H1 (cell line): ENCODE measurements around the gene TSEN54. TPM values are rescaled to one million over a fixed set of nuclear protein-coding genes. Genes with fewer than 3 reads are reported as not detected.

ENCODE experiments used
- CTCF ChIA-PET: fragments of 300-600 bp; sonication (Branson Sonifier 250); formaldehyde crosslinking; loops from one replicate; lab custom pipeline; 2021; ENCODE audit not compliant: partially characterized antibody; lab: Charles Lee
- POLR2A ChIA-PET: fragments of 300-600 bp; sonication (Branson Sonifier 250); formaldehyde crosslinking; loops from one replicate; lab custom pipeline; 2021; ENCODE audit warnings: inconsistent platforms; ENCODE audit not compliant: partially characterized antibody; lab: Charles Lee
- DNase-seq, 2 experiments: peaks; one replicate each; pipeline versions ENCODE4 v3.0.0 to v3.0.0-alpha.2; 2010 to 2022; ENCODE audit warnings: low spot score in 2 of 2, low read depth in 1 of 2, mixed read lengths in 1 of 2
- FAIRE-seq: peaks from 2 replicates; lab custom pipeline; 2011; peaks lifted over from hg19 to GRCh38; lab: Jason Lieb, UNC
- H2AFZ ChIP-seq: 2 replicates; pipeline ENCODE4 v1.8.1; 2012; ENCODE audit warnings: low read length, inconsistent platforms
- H2AK5ac ChIP-seq: 2 replicates; pipeline ENCODE4 v1.6.1; 2013; ENCODE audit warnings: low read depth, low read length
- H2BK120ac ChIP-seq: replicated peaks from 2 replicates; pipeline ENCODE3; 2013; ENCODE audit warnings: low read depth, low read length, inconsistent platforms
- H2BK12ac ChIP-seq: 2 replicates; pipeline ENCODE4 v1.6.1; 2013; ENCODE audit warnings: low read depth, low read length
- H2BK15ac ChIP-seq: 2 replicates; pipeline ENCODE4 v1.6.1; 2013; ENCODE audit warnings: low read length
- H2BK20ac ChIP-seq: 2 replicates; pipeline ENCODE4 v1.6.1; 2013; ENCODE audit warnings: low read length
- H2BK5ac ChIP-seq: 2 replicates; pipeline ENCODE4 v1.6.1; 2013; ENCODE audit warnings: low read depth, low read length
- H3K14ac ChIP-seq: 2 replicates; pipeline ENCODE4 v1.6.1; 2013; ENCODE audit warnings: inconsistent platforms; ENCODE audit not compliant: insufficient read length
- H3K18ac ChIP-seq: 2 replicates; pipeline ENCODE4 v1.6.1; 2013; ENCODE audit warnings: low read length; ENCODE audit errors: extremely low read depth
- H3K23ac ChIP-seq: 2 replicates; pipeline ENCODE4 v1.6.1; 2013; ENCODE audit warnings: inconsistent platforms; ENCODE audit not compliant: insufficient read length
- H3K23me2 ChIP-seq: 2 replicates; pipeline ENCODE4 v1.6.1; 2013; ENCODE audit warnings: low read depth, low read length
- H3K27ac ChIP-seq: 2 replicates; pipeline ENCODE4 v1.6.1; 2011; ENCODE audit warnings: low read depth, low read length, inconsistent platforms
- H3K27me3 ChIP-seq, 4 experiments: replicated peaks in 1 of 4; 1 replicate in 1 of 4; 2 replicates in 3 of 4; pipeline versions ENCODE4 v1.6.1 to v1.8.1; 2011 to 2013; ENCODE audit warnings: low read length in 3 of 4, mild to moderate bottlenecking in 3 of 4, inconsistent platforms in 2 of 4, mixed read lengths in 2 of 4, moderate library complexity in 1 of 4; ENCODE audit not compliant: control insufficient read depth in 3 of 4, insufficient read depth in 3 of 4; ENCODE audit errors: extremely low read depth in 1 of 4
- H3K36me3 ChIP-seq, 4 experiments: 2 replicates each; pipeline versions ENCODE4 v1.6.1 to v1.8.1; 2011 to 2013; ENCODE audit warnings: mild to moderate bottlenecking in 4 of 4, low read length in 3 of 4, moderate library complexity in 2 of 4, control low read depth in 1 of 4, inconsistent platforms in 1 of 4; ENCODE audit not compliant: insufficient read depth in 4 of 4, control insufficient read depth in 2 of 4
- H3K4ac ChIP-seq: replicated peaks from 2 replicates; pipeline ENCODE3; 2013; ENCODE audit warnings: low read length, low read depth, mixed read lengths, inconsistent platforms; ENCODE audit not compliant: insufficient read length
- H3K4me1 ChIP-seq, 4 experiments: replicated peaks in 1 of 4; 1 replicate in 1 of 4; 2 replicates in 3 of 4; pipeline versions ENCODE4 v1.6.1 to v1.8.1; 2011 to 2013; ENCODE audit warnings: low read length in 3 of 4, inconsistent platforms in 2 of 4, mixed read lengths in 1 of 4; ENCODE audit not compliant: insufficient read depth in 4 of 4, control insufficient read depth in 3 of 4
- H3K4me2 ChIP-seq, 2 experiments: 2 replicates each; pipeline versions ENCODE4 v1.6.1 to v1.8.1; 2011 to 2013; ENCODE audit warnings: low read depth in 2 of 2, low read length in 2 of 2, control low read depth in 1 of 2, inconsistent platforms in 1 of 2, mild to moderate bottlenecking in 1 of 2; ENCODE audit not compliant: insufficient read depth in 1 of 2
- H3K4me3 ChIP-seq, 4 experiments: fragments of 200-600, 300-600 bp in 1 of 4; sonication (generic), shearing (Covaris generic), sonication (Bioruptor Twin) in 1 of 4; 2 replicates each; pipeline versions ENCODE4 v1.5.1 to v1.8.1; 2011 to 2016; ENCODE audit warnings: low read length in 4 of 4, low read depth in 3 of 4, control low read depth in 2 of 4, inconsistent platforms in 2 of 4, mild to moderate bottlenecking in 2 of 4, mixed read lengths in 1 of 4, moderate library complexity in 1 of 4; ENCODE audit not compliant: insufficient read depth in 2 of 4; ENCODE audit errors: extremely low read depth in 1 of 4
- H3K56ac ChIP-seq: replicated peaks from 2 replicates; pipeline ENCODE3; 2013; ENCODE audit warnings: low read depth, mild to moderate bottlenecking, mixed read lengths, low read length, inconsistent platforms; ENCODE audit not compliant: insufficient read length
- H3K79me1 ChIP-seq: 2 replicates; pipeline ENCODE4 v1.6.1; 2013; ENCODE audit warnings: low read depth, low read length, control low read depth
- H3K79me2 ChIP-seq, 2 experiments: 2 replicates each; pipeline versions ENCODE4 v1.6.1 to v1.8.1; 2012 to 2013; ENCODE audit warnings: low read length in 2 of 2, mild to moderate bottlenecking in 2 of 2, inconsistent platforms in 1 of 2; ENCODE audit not compliant: insufficient read depth in 2 of 2, control insufficient read depth in 1 of 2
- H3K9ac ChIP-seq, 4 experiments: replicated peaks in 1 of 4; 1 replicate in 1 of 4; 2 replicates in 3 of 4; pipeline versions ENCODE4 v1.6.1 to v1.8.1; 2011 to 2013; ENCODE audit warnings: low read depth in 3 of 4, low read length in 3 of 4, control low read depth in 2 of 4, mild to moderate bottlenecking in 2 of 4, moderate library complexity in 2 of 4, inconsistent platforms in 1 of 4; ENCODE audit errors: extremely low read depth in 1 of 4
- H3K9me3 ChIP-seq, 2 experiments: 2 replicates each; pipeline versions ENCODE4 v1.6.1 to v1.8.1; 2012 to 2013; ENCODE audit warnings: mild to moderate bottlenecking in 2 of 2, moderate library complexity in 2 of 2, control low read depth in 1 of 2, inconsistent platforms in 1 of 2, low read depth in 1 of 2, low read length in 1 of 2, mixed read lengths in 1 of 2; ENCODE audit not compliant: insufficient read depth in 2 of 2
- H4K20me1 ChIP-seq, 2 experiments: replicated peaks in 1 of 2; 2 replicates each; pipeline versions ENCODE3 to v1.8.1; 2011 to 2013; ENCODE audit warnings: inconsistent platforms in 2 of 2, low read length in 2 of 2, mild to moderate bottlenecking in 1 of 2; ENCODE audit not compliant: insufficient read depth in 2 of 2, control insufficient read depth in 1 of 2
- H4K5ac ChIP-seq: 2 replicates; pipeline ENCODE4 v1.6.1; 2013; ENCODE audit warnings: low read length, low read depth, mixed read lengths, inconsistent platforms; ENCODE audit not compliant: insufficient read length
- H4K8ac ChIP-seq: 2 replicates; pipeline ENCODE4 v1.8.0; 2013; ENCODE audit warnings: mild to moderate bottlenecking, moderate library complexity, low read length, inconsistent platforms; ENCODE audit not compliant: insufficient read depth; ENCODE audit errors: extremely low read depth
- H4K91ac ChIP-seq: replicated peaks from 2 replicates; pipeline ENCODE3; 2013; ENCODE audit warnings: low read length, mixed read lengths, inconsistent platforms; ENCODE audit not compliant: insufficient read length
- BACH1 ChIP-seq: IDR thresholded peaks from 2 replicates; pipeline ENCODE4 v1.6.1; 2012; ENCODE audit warnings: low read length, improper control_type of control experiment
- CREB1 ChIP-seq: IDR thresholded peaks from 2 replicates; pipeline ENCODE4 v1.6.1; 2012; ENCODE audit warnings: inconsistent platforms
- CTBP2 ChIP-seq: IDR thresholded peaks from 2 replicates; pipeline ENCODE4 v1.7.0; 2011; ENCODE audit warnings: borderline replicate concordance, mild to moderate bottlenecking, moderate library complexity, mixed read lengths, low read length; ENCODE audit not compliant: insufficient read depth, insufficient read length
- HDAC2 ChIP-seq, 2 experiments: fragments of 300-600 bp in 1 of 2; sonication (generic) in 1 of 2; IDR thresholded peaks; 2 replicates each; pipeline ENCODE4 v1.6.1; 2011 to 2012; ENCODE audit warnings: low read depth in 2 of 2, low read length in 2 of 2, mild to moderate bottlenecking in 2 of 2, moderate library complexity in 2 of 2, borderline replicate concordance in 1 of 2, inconsistent platforms in 1 of 2
- KDM4A ChIP-seq: IDR thresholded peaks from one replicate; pipeline ENCODE4 v1.7.1; 2012; ENCODE audit warnings: low read depth, mild to moderate bottlenecking, moderate library complexity, low read length, inconsistent platforms; ENCODE audit not compliant: severe bottlenecking
- KDM5A ChIP-seq: fragments of 200-600 bp; IDR thresholded peaks from 2 replicates; pipeline ENCODE4 v1.7.1; 2012; ENCODE audit warnings: mild to moderate bottlenecking, low read length, inconsistent platforms, mixed read lengths
- MAFK ChIP-seq: IDR thresholded peaks from 2 replicates; pipeline ENCODE4 v1.6.1; 2012; ENCODE audit warnings: low read depth, mild to moderate bottlenecking, improper control_type of control experiment, low read length
- MAX ChIP-seq: IDR thresholded peaks from 2 replicates; pipeline ENCODE4 v1.6.1; 2012; ENCODE audit warnings: inconsistent platforms
- SIRT6 ChIP-seq: IDR thresholded peaks from one replicate; pipeline ENCODE4 v1.7.1; 2012; ENCODE audit warnings: low read length, inconsistent platforms
- SIX5 ChIP-seq: IDR thresholded peaks from 2 replicates; pipeline ENCODE4 v1.6.1; 2011; ENCODE audit warnings: mild to moderate bottlenecking, low read depth, low read length
- SP1 ChIP-seq: IDR thresholded peaks from 2 replicates; pipeline ENCODE4 v1.6.1; 2011; ENCODE audit warnings: low read depth, low read length
- SP2 ChIP-seq: IDR thresholded peaks from 2 replicates; pipeline ENCODE4 v1.6.1; 2012; ENCODE audit warnings: mild to moderate bottlenecking, low read length, inconsistent platforms
- TAF1 ChIP-seq: IDR thresholded peaks from 2 replicates; pipeline ENCODE4 v1.6.1; 2011; ENCODE audit warnings: mild to moderate bottlenecking, low read depth, low read length
- TAF7 ChIP-seq: optimal IDR thresholded peaks from 2 replicates; pipeline ENCODE3; 2011; ENCODE audit warnings: low read depth, mild to moderate bottlenecking, inconsistent platforms, low read length, moderate library complexity, borderline replicate concordance
- TEAD4 ChIP-seq: IDR thresholded peaks from 2 replicates; pipeline ENCODE4 v1.6.1; 2012; ENCODE audit warnings: low read depth, low read length, inconsistent platforms, mixed read lengths
- WGBS, 2 experiments: shearing (Covaris generic) in 1 of 2; methylation state at CpG; one replicate each; pipeline versions ENCODE4 v1.1.6 to v1.1.7; 2013 to 2015; ENCODE audit warnings: low lambda C conversion rate in 2 of 2, mixed read lengths in 2 of 2, inconsistent platforms in 1 of 2, low coverage in 1 of 2, missing lambda C conversion rate in 1 of 2; ENCODE audit not compliant: insufficient replicate concordance in 2 of 2, insufficient coverage in 1 of 2, insufficient read length in 1 of 2; ENCODE audit errors: extremely low coverage in 1 of 2, missing lambda C conversion rate in 1 of 2; 5-methylcytosine and 5-hydroxymethylcytosine counted together
- polyA plus RNA-seq, 7 experiments: library from polyadenylated mRNA; depleted of rRNA in 3 of 7; stranded (reverse) in 5 of 7; unstranded in 2 of 7; fragments of >200 nt in 5 of 7; fragments of 200-250 nt in 2 of 7; gene quantifications; 1 replicate in 5 of 7; 2 replicates in 1 of 7; 4 replicates in 1 of 7; pipeline versions ENCODE4 v1.2.1 to v1.2.3, GENCODE V29; 2011 to 2013; ENCODE audit warnings: missing spikeins in 2 of 7, mixed read lengths in 2 of 7
- total RNA-seq: library from RNA; stranded (reverse); fragmentation: NEBNext Ultra II Directional; extraction: Animal tissue kit (Norgen Biotek cat#: 25700); gene quantifications from 2 replicates; pipeline ENCODE4 v1.2.1, GENCODE V29; 2021

The TSEN54 gene
- total and polyA plus RNA-seq, 2 of the 8 experiments (the other 6 are each of a cell fraction or from before 2014, with no cell fraction given): 43.6 to 60.3 TPM

GRCh38 chr17:75513641-75514000 lies 2.7 kb upstream of the TSEN54 start:
- H3K27ac ChIP-seq: no peak overlapping the region
- H4K91ac ChIP-seq: no peak overlapping the region
- peaks cover 0 to 16% of the 10 kb centered on the region in 2 experiments; a peak in 1 of 4 replicates for H3K79me2 ChIP-seq
- H3K4me2 ChIP-seq: peak overlapping the region; percentile 86 to 95; a peak in 1 of 4 replicates
- no peak overlapping the region for H2AFZ ChIP-seq
- no peak overlapping the region for H3K4ac ChIP-seq
- no peak overlapping the region for H2AK5ac ChIP-seq
- no peak overlapping the region for H3K4me3 ChIP-seq
- no peak overlapping the region for H3K9ac ChIP-seq
- no peak overlapping the region for H2BK15ac ChIP-seq
- H3K18ac ChIP-seq: no peak overlapping the region
- peaks cover 18% of the 10 kb centered on the region for H3K23me2 ChIP-seq
- H3K23ac ChIP-seq: no peak overlapping the region
- H2BK20ac ChIP-seq: no peak overlapping the region
- H2BK5ac ChIP-seq: no peak overlapping the region
- no peak overlapping the region for H2BK12ac ChIP-seq
- peaks cover 2 to 39% of the 10 kb centered on the region in 2 experiments for H4K20me1 ChIP-seq
- no peak overlapping the region for H3K56ac ChIP-seq
- no peak overlapping the region for H4K8ac ChIP-seq
- H4K5ac ChIP-seq: no peak overlapping the region
- WGBS, 2 experiments: 92% methylated on average over 17 of the region's 17 CpGs; no CpG with 5 or more reads in 1 of the 2 experiments
- ChIA-PET CTCF (interaction anchor here (0.6 to 3.9 kb wide), 5 partner anchors 10 to 390 kb away, joined by 3 to 31 read pairs (median 5); no protein-coding TSS in a partner anchor), POLR2A (interaction anchor here (2.0 to 4.5 kb wide), 2 partner anchors 9 to 13 kb away, joined by 7 to 35 read pairs; no protein-coding TSS in a partner anchor)
- H2BK120ac ChIP-seq: no peak overlapping the region
- H3K27me3 ChIP-seq: no peaks in the 10 kb centered on the region
- no peak for DNase-seq
- H3K4me1 ChIP-seq: peaks cover 0 to 14% (median 8%) of the 10 kb centered on the region in 4 experiments; a peak in 6 of 7 replicates
- no peak overlapping the region for H3K14ac ChIP-seq
- H3K36me3 ChIP-seq: peaks cover 0 to 2% (median 0%) of the 10 kb centered on the region in 4 experiments; a peak in 2 of 8 replicates
- H3K9me3 ChIP-seq: no peaks in the 10 kb centered on the region
- FAIRE-seq: no peak
- H3K79me1 ChIP-seq: peaks cover 3% of the 10 kb centered on the region
- TF ChIP-seq TEAD4: no peak
- TF ChIP-seq MAFK: no peak
- TF ChIP-seq SIRT6: no peak
- no peak for TF ChIP-seq CTBP2
- TF ChIP-seq BACH1: no peak
- TF ChIP-seq MAX: no peak
- TF ChIP-seq KDM5A: no peak
- no peak for TF ChIP-seq TAF7
- TF ChIP-seq SP1: no peak
- TF ChIP-seq CREB1: no peak
- no peak for TF ChIP-seq HDAC2 (IDR thresholded peaks at IDR 0.05; ENCODE audit: borderline replicate concordance in 1 of 2, low read depth in 2 of 2, low read length in 2 of 2)
- no peak for TF ChIP-seq SP2
- TF ChIP-seq KDM4A: no peak
- TF ChIP-seq SIX5: no peak
- TF ChIP-seq TAF1: no peak
